Peyer's patch (tissue), 4 donors: ENCODE results near the gene NR2E1.

Experiments used
- POLR2A ChIP-seq, 2 donors: fragments of 450-650 bp; IDR thresholded peaks; one replicate each; pipeline ENCODE4 v1.5.1; 2017; ENCODE audit warnings: antibody characterized with exemption in 2 of 2, mild to moderate bottlenecking in 2 of 2, moderate library complexity in 2 of 2
- TF ChIP-seq, protein P1 (sequence below), 6 experiments: fragments of 450-650 bp in 4 of 6; fragments of 200-600 bp in 2 of 6; sonication (generic) in 1 of 6; IDR thresholded peaks; one replicate each; pipeline ENCODE4 v1.5.1; 2017 to 2019; ENCODE audit warnings: antibody characterized with exemption in 6 of 6, mild to moderate bottlenecking in 3 of 6, moderate library complexity in 1 of 6

- TF ChIP-seq POLR2A (IDR thresholded peaks at IDR 0.05) = no peak
- TF ChIP-seq, protein P1, sequence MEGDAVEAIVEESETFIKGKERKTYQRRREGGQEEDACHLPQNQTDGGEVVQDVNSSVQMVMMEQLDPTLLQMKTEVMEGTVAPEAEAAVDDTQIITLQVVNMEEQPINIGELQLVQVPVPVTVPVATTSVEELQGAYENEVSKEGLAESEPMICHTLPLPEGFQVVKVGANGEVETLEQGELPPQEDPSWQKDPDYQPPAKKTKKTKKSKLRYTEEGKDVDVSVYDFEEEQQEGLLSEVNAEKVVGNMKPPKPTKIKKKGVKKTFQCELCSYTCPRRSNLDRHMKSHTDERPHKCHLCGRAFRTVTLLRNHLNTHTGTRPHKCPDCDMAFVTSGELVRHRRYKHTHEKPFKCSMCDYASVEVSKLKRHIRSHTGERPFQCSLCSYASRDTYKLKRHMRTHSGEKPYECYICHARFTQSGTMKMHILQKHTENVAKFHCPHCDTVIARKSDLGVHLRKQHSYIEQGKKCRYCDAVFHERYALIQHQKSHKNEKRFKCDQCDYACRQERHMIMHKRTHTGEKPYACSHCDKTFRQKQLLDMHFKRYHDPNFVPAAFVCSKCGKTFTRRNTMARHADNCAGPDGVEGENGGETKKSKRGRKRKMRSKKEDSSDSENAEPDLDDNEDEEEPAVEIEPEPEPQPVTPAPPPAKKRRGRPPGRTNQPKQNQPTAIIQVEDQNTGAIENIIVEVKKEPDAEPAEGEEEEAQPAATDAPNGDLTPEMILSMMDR (IDR thresholded peaks at IDR 0.05) = no peak
Measured at GRCh38 chr6:108175176-108175591, 9.4 kb downstream of the NR2E1 start.
